H1 (cell line): Measurements from ENCODE around the gene PTPRE.

ENCODE experiments used
- BRCA1 ChIP-seq: IDR thresholded peaks from 2 replicates; pipeline ENCODE4 v1.6.1; 2012; ENCODE audit warnings: low read depth, low read length, improper control_type of control experiment
- CBX5 ChIP-seq: fragments of 300-800, 300-1000 bp; sonication (generic); IDR thresholded peaks from 2 replicates; pipeline ENCODE4 v1.7.1; 2016; ENCODE audit warnings: antibody characterized with exemption, low read length, low read depth
- CEBPB ChIP-seq: IDR thresholded peaks from 2 replicates; pipeline ENCODE4 v1.6.1; 2012; ENCODE audit warnings: low read depth, low read length
- CTCF ChIP-seq, 3 experiments: IDR thresholded peaks; 1 replicate in 2 of 3; 2 replicates in 1 of 3; pipeline versions ENCODE4 v1.5.1 to v1.6.1; 2011; ENCODE audit warnings: low read length in 3 of 3, mild to moderate bottlenecking in 3 of 3, inconsistent platforms in 2 of 3, low read depth in 1 of 3, moderate library complexity in 1 of 3; ENCODE audit not compliant: insufficient read depth in 1 of 3; ENCODE audit errors: control extremely low read depth in 1 of 3
- EP300 ChIP-seq, 2 experiments: IDR thresholded peaks; 1 replicate in 1 of 2; 2 replicates in 1 of 2; pipeline ENCODE4 v1.6.1; 2011 to 2012; ENCODE audit warnings: low read depth in 2 of 2, low read length in 2 of 2, mild to moderate bottlenecking in 2 of 2, borderline replicate concordance in 1 of 2, inconsistent platforms in 1 of 2, moderate library complexity in 1 of 2
- EZH2 ChIP-seq: fragments of 200-600 bp; sonication (generic); IDR thresholded peaks from 2 replicates; pipeline ENCODE4 v1.7.1; 2012; ENCODE audit warnings: low read depth, mild to moderate bottlenecking, moderate library complexity, low read length, inconsistent platforms; ENCODE audit not compliant: severe bottlenecking
- GABPA ChIP-seq: IDR thresholded peaks from 2 replicates; pipeline ENCODE4 v1.6.1; 2011; ENCODE audit warnings: mild to moderate bottlenecking, low read length, moderate library complexity, borderline replicate concordance; ENCODE audit not compliant: insufficient read depth
- HDAC2 ChIP-seq, 2 experiments: fragments of 300-600 bp in 1 of 2; sonication (generic) in 1 of 2; IDR thresholded peaks; 2 replicates each; pipeline ENCODE4 v1.6.1; 2011 to 2012; ENCODE audit warnings: low read depth in 2 of 2, low read length in 2 of 2, mild to moderate bottlenecking in 2 of 2, moderate library complexity in 2 of 2, borderline replicate concordance in 1 of 2, inconsistent platforms in 1 of 2
- JUND ChIP-seq: IDR thresholded peaks from 2 replicates; pipeline ENCODE4 v1.6.1; 2011; ENCODE audit warnings: mild to moderate bottlenecking, improper control_type of control experiment, low read length
- NANOG ChIP-seq: IDR thresholded peaks from 2 replicates; pipeline ENCODE4 v1.6.1; 2011; ENCODE audit warnings: low read length, low read depth, mild to moderate bottlenecking, inconsistent platforms; ENCODE audit not compliant: insufficient read depth, poor library complexity, severe bottlenecking
- POLR2A ChIP-seq, 2 experiments: IDR thresholded peaks; 1 replicate in 1 of 2; 2 replicates in 1 of 2; pipeline ENCODE4 v1.6.1; 2011; ENCODE audit warnings: low read depth in 2 of 2, low read length in 2 of 2, mild to moderate bottlenecking in 2 of 2; ENCODE audit errors: control extremely low read depth in 1 of 2
- SP1 ChIP-seq: IDR thresholded peaks from 2 replicates; pipeline ENCODE4 v1.6.1; 2011; ENCODE audit warnings: low read depth, low read length
- TEAD4 ChIP-seq: IDR thresholded peaks from 2 replicates; pipeline ENCODE4 v1.6.1; 2012; ENCODE audit warnings: low read depth, low read length, inconsistent platforms, mixed read lengths

- TF ChIP-seq POLR2A (IDR thresholded peaks at IDR 0.05; ENCODE audit: control extremely low read depth in 1 of 2, low read depth in 2 of 2, low read length in 2 of 2): no peak
- no peak for TF ChIP-seq CTCF (IDR thresholded peaks at IDR 0.05; ENCODE audit: control extremely low read depth in 1 of 3, insufficient read depth in 1 of 3, low read depth in 1 of 3, low read length in 3 of 3)
- TF ChIP-seq CBX5: no peak
- TF ChIP-seq NANOG: no peak
- no peak for TF ChIP-seq SP1
- no peak for TF ChIP-seq JUND
- TF ChIP-seq TEAD4: no peak
- no peak for TF ChIP-seq EP300 (IDR thresholded peaks at IDR 0.05; ENCODE audit: borderline replicate concordance in 1 of 2, low read depth in 2 of 2, low read length in 2 of 2)
- TF ChIP-seq EZH2: no peak
- TF ChIP-seq BRCA1: no peak
- TF ChIP-seq GABPA: no peak
- no peak for TF ChIP-seq CEBPB
- no peak for TF ChIP-seq HDAC2 (IDR thresholded peaks at IDR 0.05; ENCODE audit: borderline replicate concordance in 1 of 2, low read depth in 2 of 2, low read length in 2 of 2)
These were observed 68.0 kb downstream of the PTPRE start for GRCh38 chr10:127974911-127975310.
